ENCODE data around the gene GYPA. TPM values are rescaled to one million over a fixed set of nuclear protein-coding genes. Genes with fewer than 3 reads are reported as not detected.

Gene GYPA
- total and polyA plus RNA-seq, 2 donors (not counting 1 experiment from before 2014, with no cell fraction given) = not detected

GRCh38 chr4:144185086-144185485, 44.6 kb upstream of the GYPA start:
- TF ChIP-seq EZH2 (IDR thresholded peaks at IDR 0.05; ENCODE audit: low read length, missing control alignments) = no peak
- TF ChIP-seq, protein P1, sequence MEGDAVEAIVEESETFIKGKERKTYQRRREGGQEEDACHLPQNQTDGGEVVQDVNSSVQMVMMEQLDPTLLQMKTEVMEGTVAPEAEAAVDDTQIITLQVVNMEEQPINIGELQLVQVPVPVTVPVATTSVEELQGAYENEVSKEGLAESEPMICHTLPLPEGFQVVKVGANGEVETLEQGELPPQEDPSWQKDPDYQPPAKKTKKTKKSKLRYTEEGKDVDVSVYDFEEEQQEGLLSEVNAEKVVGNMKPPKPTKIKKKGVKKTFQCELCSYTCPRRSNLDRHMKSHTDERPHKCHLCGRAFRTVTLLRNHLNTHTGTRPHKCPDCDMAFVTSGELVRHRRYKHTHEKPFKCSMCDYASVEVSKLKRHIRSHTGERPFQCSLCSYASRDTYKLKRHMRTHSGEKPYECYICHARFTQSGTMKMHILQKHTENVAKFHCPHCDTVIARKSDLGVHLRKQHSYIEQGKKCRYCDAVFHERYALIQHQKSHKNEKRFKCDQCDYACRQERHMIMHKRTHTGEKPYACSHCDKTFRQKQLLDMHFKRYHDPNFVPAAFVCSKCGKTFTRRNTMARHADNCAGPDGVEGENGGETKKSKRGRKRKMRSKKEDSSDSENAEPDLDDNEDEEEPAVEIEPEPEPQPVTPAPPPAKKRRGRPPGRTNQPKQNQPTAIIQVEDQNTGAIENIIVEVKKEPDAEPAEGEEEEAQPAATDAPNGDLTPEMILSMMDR (conservative IDR thresholded peaks at IDR 0.05 in 1 of 2, IDR thresholded peaks at IDR 0.05 in 1 of 2; ENCODE audit: low read depth in 1 of 2, low read length in 2 of 2) = no peak
- Histone ChIP-seq H3K9ac (ENCODE audit: insufficient read depth, low read length) (no peak overlapping the region), H3K27me3 (ENCODE audit: control insufficient read depth, insufficient read depth, low read length) (no peaks in the 10 kb centered on the region), H3K4me2 (ENCODE audit: extremely low read depth, insufficient read depth, low read length) (no peak overlapping the region), H3K4me1 (ENCODE audit: control insufficient read depth, extremely low read depth, insufficient read depth, low read length) (no peaks in the 10 kb centered on the region), H4K20me1 (ENCODE audit: control insufficient read depth, extremely low read depth, insufficient read depth, low read length) (no peaks in the 10 kb centered on the region), H3K36me3 (ENCODE audit: control insufficient read depth, insufficient read depth, low read length) (no peaks in the 10 kb centered on the region), H3K4me3 (replicated peaks in 1 of 4; ENCODE audit: control extremely low read depth in 1 of 4, insufficient read depth in 1 of 4, low read depth in 3 of 4, low read length in 4 of 4) (no peak overlapping the region), H3K9me3 (ENCODE audit: control insufficient read depth, insufficient read depth, low read depth, low read length) (no peaks in the 10 kb centered on the region), H2AFZ (ENCODE audit: low read length) (no peak overlapping the region), H3K27ac (ENCODE audit: insufficient read depth, low read length) (no peak overlapping the region), H3K79me2 (ENCODE audit: control insufficient read depth, insufficient read depth, low read length) (no peaks in the 10 kb centered on the region)
- no peak for DNase-seq (ENCODE audit: low read depth in 2 of 2)

- H4K20me1 ChIP-seq (ENCODE audit: control insufficient read depth, extremely low read depth, insufficient read depth, low read length) = no peaks in the 10 kb centered on the region
- no peaks in the 10 kb centered on the region for H3K9me3 ChIP-seq (ENCODE audit: control insufficient read depth, insufficient read depth, low read depth, low read length)
- H3K9ac ChIP-seq (ENCODE audit: insufficient read depth, low read length) = no peak overlapping the region
- no peaks in the 10 kb centered on the region for H3K36me3 ChIP-seq (ENCODE audit: control insufficient read depth, insufficient read depth, low read length)
- H3K4me2 ChIP-seq (ENCODE audit: extremely low read depth, insufficient read depth, low read length) = no peak overlapping the region
- H3K4me1 ChIP-seq (ENCODE audit: control insufficient read depth, extremely low read depth, insufficient read depth, low read length) = no peaks in the 10 kb centered on the region
- no peak overlapping the region for H3K27ac ChIP-seq (ENCODE audit: insufficient read depth, low read length)
- no peaks in the 10 kb centered on the region for H3K27me3 ChIP-seq (ENCODE audit: control insufficient read depth, insufficient read depth, low read length)
- DNase-seq (ENCODE audit: low read depth in 2 of 2) = no peak
- H2AFZ ChIP-seq (ENCODE audit: low read length) = no peak overlapping the region
- TF ChIP-seq, protein P1 (conservative IDR thresholded peaks at IDR 0.05 in 1 of 2, IDR thresholded peaks at IDR 0.05 in 1 of 2; ENCODE audit: low read depth in 1 of 2, low read length in 2 of 2) = no peak
- TF ChIP-seq EZH2 (IDR thresholded peaks at IDR 0.05; ENCODE audit: low read length, missing control alignments) = no peak
- no peak overlapping the region for H3K4me3 ChIP-seq (replicated peaks in 1 of 4; ENCODE audit: control extremely low read depth in 1 of 4, insufficient read depth in 1 of 4, low read depth in 3 of 4, low read length in 4 of 4)
- H3K79me2 ChIP-seq (ENCODE audit: control insufficient read depth, insufficient read depth, low read length) = no peaks in the 10 kb centered on the region
These were observed 42.6 kb upstream of the GYPA start for GRCh38 chr4:144183165-144183564.

DNA sequence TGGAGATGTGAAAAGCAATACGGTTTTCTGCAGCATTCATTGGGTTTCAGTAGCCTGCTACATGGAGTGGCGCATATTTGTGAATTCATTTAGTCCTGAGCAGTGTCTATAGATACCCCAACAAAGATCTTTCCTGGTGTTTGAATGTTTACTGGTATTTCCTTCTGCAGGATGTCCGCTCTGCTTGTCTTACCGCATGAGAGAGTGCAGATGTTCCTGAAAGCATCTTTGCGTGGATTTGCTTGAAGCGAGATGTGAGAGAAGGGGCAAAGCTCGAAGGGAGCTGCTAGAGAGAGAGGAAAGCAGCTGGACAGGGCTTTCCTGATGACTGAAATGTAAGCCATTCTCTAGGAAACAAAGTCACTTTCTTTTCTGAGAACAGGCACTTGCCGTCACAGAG, 40.9 kb upstream of the GYPA start:
- H2AFZ ChIP-seq (ENCODE audit: low read length) = no peak overlapping the region
- H3K27ac ChIP-seq (ENCODE audit: insufficient read depth, low read length) = no peak overlapping the region
- H3K9ac ChIP-seq (ENCODE audit: insufficient read depth, low read length) = no peak overlapping the region
- H3K9me3 ChIP-seq (ENCODE audit: control insufficient read depth, insufficient read depth, low read depth, low read length) = no peaks in the 10 kb centered on the region
- H3K36me3 ChIP-seq (ENCODE audit: control insufficient read depth, insufficient read depth, low read length) = no peaks in the 10 kb centered on the region
- H3K79me2 ChIP-seq (ENCODE audit: control insufficient read depth, insufficient read depth, low read length) = no peaks in the 10 kb centered on the region
- no peak overlapping the region for H3K4me3 ChIP-seq (replicated peaks in 1 of 4; ENCODE audit: control extremely low read depth in 1 of 4, insufficient read depth in 1 of 4, low read depth in 3 of 4, low read length in 4 of 4)
- H4K20me1 ChIP-seq (ENCODE audit: control insufficient read depth, extremely low read depth, insufficient read depth, low read length) = no peaks in the 10 kb centered on the region
- DNase-seq (ENCODE audit: low read depth in 2 of 2) = no peak
- no peaks in the 10 kb centered on the region for H3K4me1 ChIP-seq (ENCODE audit: control insufficient read depth, extremely low read depth, insufficient read depth, low read length)
- no peak overlapping the region for H3K4me2 ChIP-seq (ENCODE audit: extremely low read depth, insufficient read depth, low read length)
- no peak for TF ChIP-seq EZH2 (IDR thresholded peaks at IDR 0.05; ENCODE audit: low read length, missing control alignments)
- TF ChIP-seq, protein P1 (conservative IDR thresholded peaks at IDR 0.05 in 1 of 2, IDR thresholded peaks at IDR 0.05 in 1 of 2; ENCODE audit: low read depth in 1 of 2, low read length in 2 of 2) = no peak
- no peaks in the 10 kb centered on the region for H3K27me3 ChIP-seq (ENCODE audit: control insufficient read depth, insufficient read depth, low read length)
